Body of pancreas (tissue), 4 donors: Measurements from ENCODE around the gene SHC4. TPM values are rescaled to one million over a fixed set of nuclear protein-coding genes. Genes with fewer than 3 reads are reported as not detected.

Experiments
- ATAC-seq: fragments of 150-250 bp; one replicate; pipeline ENCODE4 v1.9.1; 2016
- DNase-seq, 4 donors: peaks; one replicate each; pipeline ENCODE4 v3.0.0-alpha.2; 2019
- H3K27ac ChIP-seq, 4 donors: fragments of 200-600 bp; sonication (generic); 1 replicate in 3 of 4; 2 replicates in 1 of 4; pipeline versions ENCODE4 v1.5.1 to v1.6.1; 2016 to 2019; ENCODE audit warnings: mild to moderate bottlenecking in 1 of 4, mixed read lengths in 1 of 4, moderate library complexity in 1 of 4
- H3K27me3 ChIP-seq, 2 donors: fragments of 200-600 bp; sonication (generic); one replicate each; pipeline ENCODE4 v1.6.0; 2016; ENCODE audit warnings: mild to moderate bottlenecking in 1 of 2
- H3K36me3 ChIP-seq, 2 donors: fragments of 200-600 bp; sonication (generic); replicated peaks in 1 of 2; 2 replicates each; pipeline ENCODE4 v1.5.1; 2016; ENCODE audit warnings: low read depth in 2 of 2; ENCODE audit not compliant: insufficient read depth in 1 of 2
- H3K4me1 ChIP-seq: fragments of 200-600 bp; sonication (generic); one replicate; pipeline ENCODE4 v1.6.0; 2016
- H3K4me3 ChIP-seq, 2 donors: fragments of 200-600 bp; sonication (generic); 1 replicate in 1 of 2; 2 replicates in 1 of 2; pipeline ENCODE4 v1.5.1; 2016 to 2019
- H3K9me3 ChIP-seq, 3 donors: fragments of 200-600 bp; sonication (generic); 1 replicate in 2 of 3; 2 replicates in 1 of 3; pipeline ENCODE4 v1.5.1; 2016
- CTCF ChIP-seq, 7 experiments: fragments of 450-650 bp in 4 of 7; fragments of 200-600 bp in 3 of 7; sonication (generic) in 3 of 7; IDR thresholded peaks; one replicate each; pipeline ENCODE4 v1.5.1; 2016 to 2019; ENCODE audit warnings: antibody characterized with exemption in 7 of 7
- POLR2A ChIP-seq, 3 donors: fragments of 450-650 bp; IDR thresholded peaks; one replicate each; pipeline ENCODE4 v1.6.1; 2016; ENCODE audit warnings: antibody characterized with exemption in 3 of 3, mild to moderate bottlenecking in 2 of 3
- WGBS, 2 donors: methylation state at CpG; one replicate each; pipeline ENCODE4 v1.1.5; 2017; 5-methylcytosine and 5-hydroxymethylcytosine counted together
- intact Hi-C: fragments of 100-400 bp; cut with DNase I; formaldehyde crosslinking; loops from one replicate; pipeline ENCODE4 v1.15.1; 2023
- total RNA-seq, 2 donors: library from RNA; depleted of rRNA; stranded (reverse); fragments of >200 nt; gene quantifications; one replicate each; pipeline ENCODE4 v1.1.0, GENCODE V29; 2016

The SHC4 gene
- total RNA-seq, 2 donors from 2014 or later: 0.78 TPM; not detected in 1

- WGBS, 2 donors: 84 to 89% methylated on average over 6 of the region's 6 CpGs
- H3K27me3 ChIP-seq: no peaks in the 10 kb centered on the region
- no peak overlapping the region for H3K27ac ChIP-seq
- no peaks in the 10 kb centered on the region for H3K9me3 ChIP-seq
- DNase-seq (no peak), ATAC-seq (no peak)
- TF ChIP-seq CTCF (IDR thresholded peaks at IDR 0.05) (no peak), POLR2A (IDR thresholded peaks at IDR 0.05) (no peak)
- H3K4me1 ChIP-seq: no peaks in the 10 kb centered on the region
- intact Hi-C loops: no loop called here
- H3K36me3 ChIP-seq: no peaks in the 10 kb centered on the region
- no peak overlapping the region for H3K4me3 ChIP-seq
These were observed 34.7 kb downstream of the SHC4 start for GRCh38 chr15:48928877-48929538.

- no peak for ATAC-seq
These were observed 38.0 kb downstream of the SHC4 start for GRCh38 chr15:48925714-48926223.

GRCh38 chr15:48924528-48925393 is 39.0 kb downstream of the SHC4 start:
- 67 to 68% methylated on average over 5 of the region's 5 CpGs for WGBS, 2 donors
- ATAC-seq (no peak), DNase-seq (no peak)
- intact Hi-C loops: no loop called here
- Histone ChIP-seq H3K36me3 (no peaks in the 10 kb centered on the region), H3K4me1 (no peaks in the 10 kb centered on the region), H3K27ac (no peak overlapping the region), H3K9me3 (no peaks in the 10 kb centered on the region), H3K27me3 (no peaks in the 10 kb centered on the region), H3K4me3 (no peak overlapping the region)
- TF ChIP-seq CTCF (IDR thresholded peaks at IDR 0.05): no peak
- no peak for TF ChIP-seq POLR2A (IDR thresholded peaks at IDR 0.05)

More at GRCh38 chr15:48925714-48926223, 38.0 kb downstream of the SHC4 start:
- H3K9me3 ChIP-seq: no peaks in the 10 kb centered on the region
- H3K4me3 ChIP-seq: no peak overlapping the region
- DNase-seq: no peak
- no peak for TF ChIP-seq CTCF (IDR thresholded peaks at IDR 0.05)
- H3K27me3 ChIP-seq: no peaks in the 10 kb centered on the region
- 56 to 57% methylated on average over 9 of the region's 9 CpGs for WGBS, 2 donors
- no peak overlapping the region for H3K27ac ChIP-seq
- H3K36me3 ChIP-seq: no peaks in the 10 kb centered on the region
- intact Hi-C loops: no loop called here
- no peaks in the 10 kb centered on the region for H3K4me1 ChIP-seq

GRCh38 chr15:48922046-48922445 is 41.7 kb downstream of the SHC4 start:
- DNase-seq (no peak), ATAC-seq (no peak)
- intact Hi-C loops: no loop called here
- no peaks in the 10 kb centered on the region for H3K4me1 ChIP-seq
- no peak overlapping the region for H3K4me3 ChIP-seq
- no peaks in the 10 kb centered on the region for H3K9me3 ChIP-seq
- H3K36me3 ChIP-seq: no peaks in the 10 kb centered on the region
- TF ChIP-seq CTCF (IDR thresholded peaks at IDR 0.05) (no peak), POLR2A (IDR thresholded peaks at IDR 0.05) (no peak)
- no peaks in the 10 kb centered on the region for H3K27me3 ChIP-seq
- WGBS, 2 donors: 75 to 78% methylated on average over 2 of the region's 2 CpGs
- H3K27ac ChIP-seq: no peak overlapping the region
